ENCODE measurements around the gene TADA3.

DNA sequence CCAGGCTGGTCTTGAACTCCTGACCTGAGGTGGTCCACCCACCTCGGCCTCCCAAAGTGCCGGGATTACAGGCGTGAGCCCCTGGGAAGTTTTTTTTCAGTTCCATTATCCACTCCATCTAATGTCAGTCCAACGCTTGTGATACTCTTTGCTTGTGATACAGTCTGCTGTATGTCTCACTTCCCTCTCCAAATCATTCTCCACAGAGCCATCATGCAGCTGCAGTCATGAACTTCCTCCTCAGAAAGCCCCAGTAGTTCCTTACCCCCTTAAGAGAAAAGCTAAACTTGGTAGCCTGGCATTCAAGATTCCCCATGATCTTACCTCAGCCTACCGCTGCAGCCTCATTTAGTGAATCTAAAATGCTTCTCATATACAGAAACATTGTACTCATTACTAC is 2.9 kb upstream of the TADA3 start:
- TF ChIP-seq, protein P1, sequence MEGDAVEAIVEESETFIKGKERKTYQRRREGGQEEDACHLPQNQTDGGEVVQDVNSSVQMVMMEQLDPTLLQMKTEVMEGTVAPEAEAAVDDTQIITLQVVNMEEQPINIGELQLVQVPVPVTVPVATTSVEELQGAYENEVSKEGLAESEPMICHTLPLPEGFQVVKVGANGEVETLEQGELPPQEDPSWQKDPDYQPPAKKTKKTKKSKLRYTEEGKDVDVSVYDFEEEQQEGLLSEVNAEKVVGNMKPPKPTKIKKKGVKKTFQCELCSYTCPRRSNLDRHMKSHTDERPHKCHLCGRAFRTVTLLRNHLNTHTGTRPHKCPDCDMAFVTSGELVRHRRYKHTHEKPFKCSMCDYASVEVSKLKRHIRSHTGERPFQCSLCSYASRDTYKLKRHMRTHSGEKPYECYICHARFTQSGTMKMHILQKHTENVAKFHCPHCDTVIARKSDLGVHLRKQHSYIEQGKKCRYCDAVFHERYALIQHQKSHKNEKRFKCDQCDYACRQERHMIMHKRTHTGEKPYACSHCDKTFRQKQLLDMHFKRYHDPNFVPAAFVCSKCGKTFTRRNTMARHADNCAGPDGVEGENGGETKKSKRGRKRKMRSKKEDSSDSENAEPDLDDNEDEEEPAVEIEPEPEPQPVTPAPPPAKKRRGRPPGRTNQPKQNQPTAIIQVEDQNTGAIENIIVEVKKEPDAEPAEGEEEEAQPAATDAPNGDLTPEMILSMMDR (IDR thresholded peaks at IDR 0.05; ENCODE audit: insufficient read depth, low read length): no peak
- TF ChIP-seq POLR2AphosphoS5 (IDR thresholded peaks at IDR 0.05; ENCODE audit: low read depth) (peak; percentile 20; the same call in 1 of the 2 replicates), GABPA (IDR thresholded peaks at IDR 0.05; ENCODE audit: low read depth) (no peak), SPI1 (IDR thresholded peaks at IDR 0.05; ENCODE audit: borderline replicate concordance, low read depth) (peak; percentile 50; the same call in 1 of the 2 replicates)
- TF ChIP-seq, protein P2, sequence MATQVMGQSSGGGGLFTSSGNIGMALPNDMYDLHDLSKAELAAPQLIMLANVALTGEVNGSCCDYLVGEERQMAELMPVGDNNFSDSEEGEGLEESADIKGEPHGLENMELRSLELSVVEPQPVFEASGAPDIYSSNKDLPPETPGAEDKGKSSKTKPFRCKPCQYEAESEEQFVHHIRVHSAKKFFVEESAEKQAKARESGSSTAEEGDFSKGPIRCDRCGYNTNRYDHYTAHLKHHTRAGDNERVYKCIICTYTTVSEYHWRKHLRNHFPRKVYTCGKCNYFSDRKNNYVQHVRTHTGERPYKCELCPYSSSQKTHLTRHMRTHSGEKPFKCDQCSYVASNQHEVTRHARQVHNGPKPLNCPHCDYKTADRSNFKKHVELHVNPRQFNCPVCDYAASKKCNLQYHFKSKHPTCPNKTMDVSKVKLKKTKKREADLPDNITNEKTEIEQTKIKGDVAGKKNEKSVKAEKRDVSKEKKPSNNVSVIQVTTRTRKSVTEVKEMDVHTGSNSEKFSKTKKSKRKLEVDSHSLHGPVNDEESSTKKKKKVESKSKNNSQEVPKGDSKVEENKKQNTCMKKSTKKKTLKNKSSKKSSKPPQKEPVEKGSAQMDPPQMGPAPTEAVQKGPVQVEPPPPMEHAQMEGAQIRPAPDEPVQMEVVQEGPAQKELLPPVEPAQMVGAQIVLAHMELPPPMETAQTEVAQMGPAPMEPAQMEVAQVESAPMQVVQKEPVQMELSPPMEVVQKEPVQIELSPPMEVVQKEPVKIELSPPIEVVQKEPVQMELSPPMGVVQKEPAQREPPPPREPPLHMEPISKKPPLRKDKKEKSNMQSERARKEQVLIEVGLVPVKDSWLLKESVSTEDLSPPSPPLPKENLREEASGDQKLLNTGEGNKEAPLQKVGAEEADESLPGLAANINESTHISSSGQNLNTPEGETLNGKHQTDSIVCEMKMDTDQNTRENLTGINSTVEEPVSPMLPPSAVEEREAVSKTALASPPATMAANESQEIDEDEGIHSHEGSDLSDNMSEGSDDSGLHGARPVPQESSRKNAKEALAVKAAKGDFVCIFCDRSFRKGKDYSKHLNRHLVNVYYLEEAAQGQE (IDR thresholded peaks at IDR 0.05; ENCODE audit: insufficient replicate concordance, low read depth): no peak
